ENCODE results near the gene PKP3. TPM values are rescaled to one million over a fixed set of nuclear protein-coding genes. Genes with fewer than 3 reads are reported as not detected.
A peak's percentile ranks its signal among the peaks of the same experiment; 100 is the strongest.
"Not testable (repeated sequence)": the region's sequence is repeated elsewhere in the genome, so short reads cannot be mapped to it uniquely, and the experiment has no call there.

Gene PKP3
- 117 TPM for total RNA-seq

GRCh38 chr11:394034-394857 lies at the start of gene PKP3:
Gene PKP3 (plus strand): TSS chr11:394209. CDS start chr11:394293, 84 bp downstream.
- DNase-seq (ENCODE audit: extremely low spot score in 2 of 2), result no peak
- H3K9me3 ChIP-seq, result no peaks in the 10 kb centered on the region
- no peaks in the 10 kb centered on the region for H3K27me3 ChIP-seq
- intact Hi-C loops (cut with DNase I), result no loop called here
- TF ChIP-seq CTCF (IDR thresholded peaks at IDR 0.05) (no peak), POLR2AphosphoS5 (IDR thresholded peaks at IDR 0.05; ENCODE audit: insufficient read depth in 1 of 2, low read depth in 1 of 2) (peak in 1 of 2 donors; percentile 31), POLR2A (IDR thresholded peaks at IDR 0.05) (no peak)
- H3K4me3 ChIP-seq, result peak within 1 kb of the TSS; percentile 27 to 45
- H3K36me3 ChIP-seq, result no peaks in the 10 kb centered on the region
- H3K4me1 ChIP-seq, result peaks cover 28% of the 10 kb centered on the region
- H3K27ac ChIP-seq, result peak within 1 kb of the TSS; percentile 62

GRCh38 chr11:344836-345578 lies 49.0 kb upstream of the PKP3 start:
- no peak for TF ChIP-seq POLR2A (IDR thresholded peaks at IDR 0.05)
- no peak for TF ChIP-seq POLR2AphosphoS5 (IDR thresholded peaks at IDR 0.05; ENCODE audit: insufficient read depth in 1 of 2, low read depth in 1 of 2)
- TF ChIP-seq CTCF (IDR thresholded peaks at IDR 0.05), result no peak
- no peak for DNase-seq (ENCODE audit: extremely low spot score in 2 of 2)
- H3K27ac ChIP-seq, result no peak overlapping the region

GRCh38 chr11:346529-346928 lies 47.5 kb upstream of the PKP3 start:
- TF ChIP-seq POLR2AphosphoS5 (IDR thresholded peaks at IDR 0.05; ENCODE audit: insufficient read depth in 1 of 2, low read depth in 1 of 2) (no peak), POLR2A (IDR thresholded peaks at IDR 0.05) (no peak), CTCF (IDR thresholded peaks at IDR 0.05) (no peak)
- Histone ChIP-seq H3K27me3 (no peaks in the 10 kb centered on the region), H3K9me3 (no peaks in the 10 kb centered on the region), H3K4me1 (peaks cover 21% of the 10 kb centered on the region), H3K4me3 (no peak overlapping the region), H3K36me3 (no peaks in the 10 kb centered on the region), H3K27ac (no peak overlapping the region)
- no peak for DNase-seq (ENCODE audit: extremely low spot score in 2 of 2)
- intact Hi-C loops (cut with DNase I), result no loop called here

More at GRCh38 chr11:344836-345578, 49.0 kb upstream of the PKP3 start:
- Histone ChIP-seq H3K27me3 (no peaks in the 10 kb centered on the region), H3K9me3 (no peaks in the 10 kb centered on the region), H3K4me3 (no peak overlapping the region), H3K4me1 (peaks cover 11% of the 10 kb centered on the region), H3K36me3 (no peaks in the 10 kb centered on the region)
- intact Hi-C loops (cut with DNase I), result no loop called here

- DNase-seq (ENCODE audit: extremely low spot score in 2 of 2); H3K36me3 ChIP-seq; H3K27ac ChIP-seq; H3K27me3 ChIP-seq; H3K9me3 ChIP-seq; H3K4me3 ChIP-seq; intact Hi-C loops (cut with DNase I): not testable (repeated sequence)
- peaks cover 34% of the 10 kb centered on the region for H3K4me1 ChIP-seq
Measured at GRCh38 chr11:349270-349954, 44.6 kb upstream of the PKP3 start.

- H3K4me3 ChIP-seq; intact Hi-C loops (cut with DNase I); H3K9me3 ChIP-seq; H3K36me3 ChIP-seq; H3K27me3 ChIP-seq; DNase-seq (ENCODE audit: extremely low spot score in 2 of 2): not testable (repeated sequence)
- H3K4me1 ChIP-seq, result peaks cover 36% of the 10 kb centered on the region
- H3K27ac ChIP-seq, result peak overlapping the region; percentile 30
Measured at GRCh38 chr11:350033-350722, 43.8 kb upstream of the PKP3 start.

Data from vagina (tissue), 2 donors.